ENCODE results near the gene SURF4. TPM values are rescaled to one million over a fixed set of nuclear protein-coding genes. Genes with fewer than 3 reads are reported as not detected.
"Not testable (repeated sequence)": the region's sequence is repeated elsewhere in the genome, so short reads cannot be mapped to it uniquely, and the experiment has no call there.

SURF4 gene
- total RNA-seq, 2 experiments from 2014 or later = 249 to 260 TPM

DNA sequence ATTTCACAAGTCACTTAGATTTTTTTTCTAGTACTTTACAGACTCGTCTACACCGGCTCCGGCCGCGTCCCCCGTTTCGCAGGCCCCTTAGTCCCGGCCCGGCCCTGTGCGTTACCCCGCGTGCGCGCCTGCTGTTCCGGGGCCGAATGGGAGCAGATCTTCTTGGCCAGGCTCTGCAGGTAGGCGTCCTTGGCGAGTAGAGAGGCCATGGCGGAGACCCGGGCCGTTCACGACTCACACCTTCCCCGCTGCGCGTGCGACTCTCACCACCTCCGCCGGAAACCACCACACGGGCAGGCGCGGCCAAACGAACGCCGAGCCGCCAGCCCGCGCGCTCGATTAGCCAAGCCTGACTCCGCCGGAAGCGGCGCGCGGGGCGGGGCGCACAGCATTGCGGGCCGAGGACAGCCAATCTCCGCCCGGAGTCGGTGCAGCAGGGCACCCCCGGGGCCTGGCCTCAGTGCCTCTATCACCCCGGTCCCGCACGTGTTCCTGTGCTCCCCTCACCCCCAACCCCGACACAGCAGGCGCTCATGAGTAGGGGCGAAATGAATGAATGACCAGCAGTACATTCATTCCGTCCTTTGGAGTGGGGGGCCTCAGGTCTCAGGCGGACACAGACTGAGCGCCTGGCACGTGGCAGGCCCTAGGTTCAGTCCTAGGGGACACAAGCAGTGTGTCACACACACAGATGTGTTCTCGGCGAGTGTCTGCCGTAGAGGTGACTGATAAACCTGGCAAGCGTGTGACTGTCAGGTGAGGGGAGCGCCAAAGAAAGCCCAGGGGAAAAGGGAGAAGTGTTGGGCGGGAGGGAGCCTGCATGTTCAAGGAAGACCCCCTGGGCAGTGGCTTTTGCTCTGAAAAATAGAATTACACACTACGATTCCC, 39.7 kb downstream of the SURF4 start, which contains the start of gene SURF6:
Gene SURF6 (minus strand): TSS at position 265 of the 888 bp plus-strand sequence. CDS start 56 bp downstream, at position 209.
- POLR2A ChIA-PET = interaction anchor here (1.2 to 4.0 kb wide), 2 partner anchors 12 to 39 kb away, joined by 4 to 31 read pairs; partner anchors contain the start of genes MED22 and RPL7A
- peak; percentile 94 for DNase-seq
- H3K27me3 Mint-ChIP-seq = no peaks in the 10 kb centered on the region
- peaks cover 65% of the 10 kb centered on the region for H3K36me3 Mint-ChIP-seq (ENCODE audit: low read depth)
- peak within 1 kb of the TSS; percentile 86 for H3K4me3 Mint-ChIP-seq
- CTCF ChIA-PET = interaction anchor here (0.6 to 1.6 kb wide), 5 partner anchors 10 to 311 kb away, joined by 3 to 7 read pairs (median 5); partner anchors contain the start of genes MED22 and RPL7A
- H3K27ac Mint-ChIP-seq = peak within 1 kb of the TSS; percentile 88
- no peaks in the 10 kb centered on the region for H3K9me3 Mint-ChIP-seq
- H3K4me1 Mint-ChIP-seq = peaks cover 52% of the 10 kb centered on the region

DNA sequence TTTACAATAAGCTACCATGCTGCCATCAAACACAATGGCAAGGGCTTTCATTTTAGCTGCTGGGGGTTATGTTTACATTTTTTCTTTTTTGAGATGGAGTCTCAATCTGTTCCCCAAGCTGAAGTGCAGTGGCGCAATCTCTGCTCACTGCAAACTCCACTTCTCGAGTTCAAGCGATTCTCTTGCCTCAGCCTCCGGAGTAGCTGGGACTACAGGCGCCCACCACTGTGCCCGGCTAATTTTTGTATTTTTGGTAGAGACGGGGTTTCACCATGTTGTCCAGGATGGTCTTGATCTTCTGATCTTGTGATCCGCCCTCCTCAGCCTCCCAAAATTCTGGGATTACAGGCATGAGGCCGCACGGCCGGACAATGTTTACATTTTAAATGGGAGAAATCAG, 41.0 kb downstream of the SURF4 start:
- DNase-seq, H3K27me3 Mint-ChIP-seq, H3K9me3 Mint-ChIP-seq: not testable (repeated sequence)
- Mint-ChIP-seq H3K36me3 (ENCODE audit: low read depth) (peaks cover 62% of the 10 kb centered on the region), H3K4me3 (peak overlapping the region; percentile 86), H3K27ac (peak overlapping the region; percentile 31), H3K4me1 (peaks cover 39% of the 10 kb centered on the region)
- POLR2A ChIA-PET = interaction anchor here (1.0 to 4.0 kb wide), 5 partner anchors 14 to 40 kb away, joined by 3 to 31 read pairs (median 4); partner anchors contain the start of genes MED22, RPL7A and SURF1
- CTCF ChIA-PET = interaction anchor here (0.8 to 1.6 kb wide), 5 partner anchors 9 to 149 kb away, joined by 3 to 7 read pairs (median 5); partner anchors contain the start of genes MED22 and RPL7A

GRCh38 chr9:133334161-133334560, 41.7 kb downstream of the SURF4 start:
- ChIA-PET CTCF (interaction anchor here (1.6 kb wide), 2 partner anchors 14 to 37 kb away, joined by 5 to 7 read pairs; partner anchors contain the start of genes MED22 and RPL7A), POLR2A (interaction anchor here (1.3 to 4.0 kb wide), 3 partner anchors 14 to 37 kb away, joined by 3 to 31 read pairs (median 4); partner anchors contain the start of genes MED22 and RPL7A)
- no peak overlapping the region for H3K27ac Mint-ChIP-seq
- peaks cover 58% of the 10 kb centered on the region for H3K36me3 Mint-ChIP-seq (ENCODE audit: low read depth)
- no peaks in the 10 kb centered on the region for H3K9me3 Mint-ChIP-seq
- no peak overlapping the region for H3K4me3 Mint-ChIP-seq
- peaks cover 33% of the 10 kb centered on the region for H3K4me1 Mint-ChIP-seq
- no peak for DNase-seq
- no peaks in the 10 kb centered on the region for H3K27me3 Mint-ChIP-seq

GRCh38 chr9:133333566-133333965, 42.3 kb downstream of the SURF4 start:
- Mint-ChIP-seq H3K36me3 (ENCODE audit: low read depth) (peaks cover 53% of the 10 kb centered on the region), H3K4me3 (no peak overlapping the region), H3K9me3 (no peaks in the 10 kb centered on the region), H3K4me1 (peaks cover 31% of the 10 kb centered on the region), H3K27ac (no peak overlapping the region), H3K27me3 (no peaks in the 10 kb centered on the region)
- ChIA-PET POLR2A (interaction anchor here (1.3 to 4.0 kb wide), 2 partner anchors 15 to 37 kb away, joined by 3 to 31 read pairs; partner anchors contain the start of genes MED22 and RPL7A), CTCF (interaction anchor here (1.6 kb wide), 1 partner anchor 37 kb away, joined by 5 read pairs; no protein-coding TSS in a partner anchor)
- DNase-seq = no peak

DNA sequence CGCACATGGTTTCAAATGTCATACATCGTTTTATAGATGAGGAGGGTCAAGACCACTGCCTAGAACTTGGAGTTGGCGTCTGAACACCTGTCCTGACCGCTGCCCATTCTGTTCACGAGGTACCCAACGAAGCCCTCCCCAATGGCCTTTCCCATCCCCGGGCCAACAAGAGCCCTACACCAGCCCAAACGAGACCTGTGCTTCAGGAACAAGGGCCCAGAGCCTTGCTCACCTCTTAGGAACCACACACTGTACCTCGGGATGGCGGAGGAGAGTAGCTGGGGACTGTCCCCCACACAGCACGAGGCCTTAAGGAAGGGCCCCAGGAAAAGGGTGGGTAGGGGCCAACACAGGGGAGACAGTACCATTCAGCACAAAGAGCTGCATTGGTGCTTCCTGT, 42.8 kb downstream of the SURF4 start:
- H3K9me3 Mint-ChIP-seq = no peaks in the 10 kb centered on the region
- H3K4me3 Mint-ChIP-seq = no peak overlapping the region
- CTCF ChIA-PET = no interaction called here
- H3K27ac Mint-ChIP-seq = no peak overlapping the region
- POLR2A ChIA-PET = interaction anchor here (1.3 to 4.0 kb wide), 2 partner anchors 15 to 38 kb away, joined by 3 to 31 read pairs; partner anchors contain the start of genes MED22 and RPL7A
- H3K27me3 Mint-ChIP-seq = no peaks in the 10 kb centered on the region
- peaks cover 53% of the 10 kb centered on the region for H3K36me3 Mint-ChIP-seq (ENCODE audit: low read depth)
- no peak for DNase-seq
- peaks cover 31% of the 10 kb centered on the region for H3K4me1 Mint-ChIP-seq

DNA sequence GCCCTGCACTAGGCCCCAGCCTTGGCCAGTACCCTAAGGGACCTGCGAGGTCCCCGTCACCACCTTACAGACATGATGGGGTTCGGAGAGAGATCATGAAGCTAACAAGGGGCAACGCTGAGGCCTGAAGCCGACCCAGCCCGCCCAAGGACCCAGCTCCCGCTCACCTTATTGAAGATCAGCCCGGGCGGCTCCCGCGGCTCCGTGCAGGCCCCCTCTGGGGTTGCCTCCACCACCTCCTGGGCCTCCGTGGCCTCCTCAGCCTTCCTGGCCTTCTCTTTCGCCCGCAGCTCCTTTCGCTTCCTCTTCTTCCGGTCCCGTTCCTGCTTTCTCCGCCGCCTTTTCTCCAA, 43.5 kb downstream of the SURF4 start:
- ChIA-PET CTCF (interaction anchor here (0.5 kb wide), 1 partner anchor 143 kb away, joined by 3 read pairs; no protein-coding TSS in a partner anchor), POLR2A (interaction anchor here (0.8 to 4.0 kb wide), 2 partner anchors 16 to 39 kb away, joined by 3 to 31 read pairs; partner anchors contain the start of genes MED22 and RPL7A)
- Mint-ChIP-seq H3K27ac (no peak overlapping the region), H3K4me3 (no peak overlapping the region), H3K9me3 (no peaks in the 10 kb centered on the region), H3K27me3 (no peaks in the 10 kb centered on the region), H3K4me1 (peaks cover 31% of the 10 kb centered on the region), H3K36me3 (ENCODE audit: low read depth) (peaks cover 53% of the 10 kb centered on the region)
- DNase-seq = no peak

- H3K27me3 Mint-ChIP-seq = no peaks in the 10 kb centered on the region
- peaks cover 53% of the 10 kb centered on the region for H3K36me3 Mint-ChIP-seq (ENCODE audit: low read depth)
- H3K9me3 Mint-ChIP-seq = no peaks in the 10 kb centered on the region
- no peak overlapping the region for H3K27ac Mint-ChIP-seq
- H3K4me3 Mint-ChIP-seq = no peak overlapping the region
- CTCF ChIA-PET = no interaction called here
- POLR2A ChIA-PET = interaction anchor here (0.8 to 4.0 kb wide), 3 partner anchors 9 to 39 kb away, joined by 3 to 31 read pairs (median 4); partner anchors contain the start of genes MED22 and RPL7A
- no peak for DNase-seq
- peaks cover 28% of the 10 kb centered on the region for H3K4me1 Mint-ChIP-seq
Observed at GRCh38 chr9:133331641-133332380, 44.0 kb downstream of the SURF4 start.

- ChIA-PET CTCF (interaction anchor here (1.1 to 2.8 kb wide), 3 partner anchors 9 to 145 kb away, joined by 4 to 16 read pairs (median 7); no protein-coding TSS in a partner anchor), POLR2A (interaction anchor here (1.5 kb wide), 1 partner anchor 9 kb away, joined by 4 read pairs; no protein-coding TSS in a partner anchor)
- Mint-ChIP-seq H3K9me3 (no peaks in the 10 kb centered on the region), H3K4me3 (no peak overlapping the region), H3K27me3 (no peaks in the 10 kb centered on the region), H3K4me1 (peaks cover 23% of the 10 kb centered on the region), H3K27ac (no peak overlapping the region), H3K36me3 (ENCODE audit: low read depth) (peaks cover 50% of the 10 kb centered on the region)
- DNase-seq = no peak
Observed at GRCh38 chr9:133331221-133331620, 44.6 kb downstream of the SURF4 start.

- ChIA-PET CTCF (interaction anchor here (0.8 to 2.8 kb wide), 7 partner anchors 18 to 149 kb away, joined by 3 to 16 read pairs (median 3); partner anchors contain the start of genes MED22, RPL7A and STKLD1), POLR2A (interaction anchor here (0.8 to 1.3 kb wide), 3 partner anchors 18 to 46 kb away, joined by 3 to 4 read pairs (median 3); partner anchors contain the start of gene MED22)
- not testable (repeated sequence) for H3K4me3 Mint-ChIP-seq
Observed at GRCh38 chr9:133329306-133330156, 46.3 kb downstream of the SURF4 start.

DNA sequence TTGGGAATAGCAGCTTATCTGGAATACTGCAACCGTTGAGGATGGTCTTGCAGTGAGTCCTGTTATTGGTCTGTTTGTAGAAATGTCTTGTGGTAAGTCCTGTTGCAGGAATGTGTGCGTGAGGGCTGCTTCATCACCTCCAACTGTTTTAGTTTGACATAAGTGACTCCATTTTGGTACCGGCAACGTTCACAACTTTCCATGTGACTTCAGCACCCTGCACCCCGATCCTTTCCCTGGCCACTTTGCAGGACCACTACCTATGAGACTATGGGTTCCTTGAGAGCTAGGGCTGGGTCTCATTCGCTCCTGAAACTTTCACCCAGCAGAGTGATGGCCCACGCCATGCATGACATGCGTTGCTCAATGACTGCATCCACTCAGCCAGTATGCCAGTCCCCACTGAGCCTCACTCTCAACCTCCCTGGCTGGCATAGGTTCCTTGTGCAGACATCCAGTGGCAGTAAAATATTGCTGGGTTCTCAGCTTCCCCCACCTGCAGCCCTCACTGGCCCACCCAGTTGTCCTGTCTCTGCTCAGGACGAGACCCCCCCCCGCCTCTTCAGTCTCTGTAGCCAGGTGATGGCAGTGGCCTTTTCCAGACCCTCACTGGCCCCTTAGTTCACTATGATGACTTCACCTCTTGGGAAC, 47.9 kb downstream of the SURF4 start:
- Mint-ChIP-seq H3K27me3 (no peaks in the 10 kb centered on the region), H3K9me3 (no peaks in the 10 kb centered on the region), H3K4me3 (no peak overlapping the region), H3K4me1 (no peaks in the 10 kb centered on the region), H3K36me3 (ENCODE audit: low read depth) (peaks cover 24% of the 10 kb centered on the region), H3K27ac (no peak overlapping the region)
- CTCF ChIA-PET = no interaction called here
- POLR2A ChIA-PET = no interaction called here
- DNase-seq = no peak

More at GRCh38 chr9:133329306-133330156, 46.3 kb downstream of the SURF4 start:
- DNase-seq, H3K27ac Mint-ChIP-seq, H3K27me3 Mint-ChIP-seq, H3K9me3 Mint-ChIP-seq, H3K4me1 Mint-ChIP-seq: not testable (repeated sequence)
- H3K36me3 Mint-ChIP-seq (ENCODE audit: low read depth) = peaks cover 37% of the 10 kb centered on the region

DNA sequence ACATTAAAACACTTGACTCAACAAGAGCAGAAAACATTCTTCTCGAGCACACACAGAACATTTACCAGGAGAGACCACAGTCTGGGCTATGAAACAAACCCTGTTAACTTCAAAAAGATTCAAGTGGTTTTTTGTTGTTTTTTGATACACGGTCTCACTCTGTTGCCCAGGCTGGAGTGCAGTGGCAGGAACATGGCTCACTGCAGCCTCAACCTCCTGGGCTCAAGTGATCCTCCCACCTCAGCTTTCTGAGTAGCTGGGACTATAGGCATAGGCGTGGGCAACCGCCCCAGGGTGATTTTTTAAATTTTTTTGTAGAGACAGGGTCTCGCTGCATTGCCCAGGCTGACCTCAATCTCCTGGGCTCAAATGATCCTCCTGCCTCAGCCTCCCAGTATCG, 48.8 kb downstream of the SURF4 start:
- H3K27me3 Mint-ChIP-seq, H3K9me3 Mint-ChIP-seq, DNase-seq, POLR2A ChIA-PET, H3K27ac Mint-ChIP-seq, H3K4me1 Mint-ChIP-seq, H3K4me3 Mint-ChIP-seq, CTCF ChIA-PET: not testable (repeated sequence)
- peaks cover 17% of the 10 kb centered on the region for H3K36me3 Mint-ChIP-seq (ENCODE audit: low read depth)
